Gastroesophageal sphincter (tissue), 4 donors: Measurements from ENCODE around the gene SYTL2. TPM values are rescaled to one million over a fixed set of nuclear protein-coding genes. Genes with fewer than 3 reads are reported as not detected.
"Not testable (repeated sequence)": the region's sequence is repeated elsewhere in the genome, so short reads cannot be mapped to it uniquely, and the experiment has no call there.

ENCODE experiments used
- ATAC-seq: fragments of 150-250 bp; one replicate; pipeline ENCODE4 v1.9.1; 2016; ENCODE audit warnings: mild to moderate bottlenecking, moderate library complexity
- H3K27ac ChIP-seq, 4 donors: fragments of 200-600 bp; sonication (generic) in 3 of 4; 1 replicate in 3 of 4; 2 replicates in 1 of 4; pipeline ENCODE4 v1.5.1; 2016 to 2019
- H3K27me3 ChIP-seq: fragments of 200-600 bp; sonication (generic); one replicate; pipeline ENCODE4 v1.5.1; 2019
- H3K36me3 ChIP-seq, 2 donors: fragments of 200-600 bp; sonication (generic); one replicate each; pipeline ENCODE4 v1.5.1; 2019; ENCODE audit warnings: control low read depth in 1 of 2
- H3K4me1 ChIP-seq, 3 donors: fragments of 200-600 bp; sonication (generic); 1 replicate in 2 of 3; 2 replicates in 1 of 3; pipeline ENCODE4 v1.5.1; 2016 to 2019; ENCODE audit warnings: control low read depth in 2 of 3
- H3K4me3 ChIP-seq, 2 donors: fragments of 200-600 bp; sonication (generic); one replicate each; pipeline ENCODE4 v1.5.1; 2019; ENCODE audit warnings: mild to moderate bottlenecking in 1 of 2, moderate library complexity in 1 of 2
- H3K9me3 ChIP-seq, 3 donors: fragments of 200-600 bp; sonication (generic); one replicate each; pipeline ENCODE4 v1.5.1; 2017 to 2019; ENCODE audit warnings: control low read depth in 2 of 3
- EP300 ChIP-seq: sonication (generic); formaldehyde crosslinking; IDR thresholded peaks from one replicate; pipeline ENCODE4 v1.6.1; 2017; ENCODE audit warnings: antibody characterized with exemption, mild to moderate bottlenecking
- POLR2A ChIP-seq, 2 donors: fragments of 450-650 bp; IDR thresholded peaks; one replicate each; pipeline ENCODE4 v1.6.1; 2017; ENCODE audit warnings: antibody characterized with exemption in 2 of 2, mild to moderate bottlenecking in 2 of 2, moderate library complexity in 1 of 2
- POLR2AphosphoS5 ChIP-seq: sonication (generic); formaldehyde crosslinking; IDR thresholded peaks from one replicate; pipeline ENCODE4 v1.6.1; 2017; ENCODE audit warnings: antibody characterized with exemption
- WGBS, 2 donors: methylation state at CpG; one replicate each; pipeline ENCODE4 v1.1.5; 2018; ENCODE audit warnings: low coverage in 1 of 2; 5-methylcytosine and 5-hydroxymethylcytosine counted together
- total RNA-seq, 4 donors: library from RNA; depleted of rRNA; stranded (reverse); fragments of >200 nt; gene quantifications; one replicate each; pipeline ENCODE4 v1.1.0, GENCODE V29; 2016
- TF ChIP-seq, protein P1 (sequence below), 4 experiments: fragments of 200-600 bp in 2 of 4; fragments of 450-650 bp in 2 of 4; sonication (generic) in 1 of 4; IDR thresholded peaks; one replicate each; pipeline ENCODE4 v1.5.1; 2017 to 2019; ENCODE audit warnings: antibody characterized with exemption in 4 of 4, mild to moderate bottlenecking in 2 of 4, moderate library complexity in 2 of 4

The SYTL2 gene
- total RNA-seq, 4 donors from 2014 or later = 4.7 to 23.6 (median 8.4) TPM

GRCh38 chr11:85663753-85664614 is 147.0 kb downstream of the SYTL2 start:
- Histone ChIP-seq H3K27ac (peak overlapping the region; percentile 91 to 99 (median 95)), H3K36me3 (peaks cover 0 to 14% of the 10 kb centered on the region in 2 donors), H3K9me3 (no peaks in the 10 kb centered on the region), H3K4me1 (peaks cover 0 to 53% (median 20%) of the 10 kb centered on the region in 3 donors), H3K27me3 (no peaks in the 10 kb centered on the region), H3K4me3 (peak overlapping the region; percentile 71 to 82)
- 0 to 1% methylated on average over 16 to 22 of the region's 73 CpGs for WGBS, 2 donors
- TF ChIP-seq EP300 = no peak
- TF ChIP-seq, protein P1, sequence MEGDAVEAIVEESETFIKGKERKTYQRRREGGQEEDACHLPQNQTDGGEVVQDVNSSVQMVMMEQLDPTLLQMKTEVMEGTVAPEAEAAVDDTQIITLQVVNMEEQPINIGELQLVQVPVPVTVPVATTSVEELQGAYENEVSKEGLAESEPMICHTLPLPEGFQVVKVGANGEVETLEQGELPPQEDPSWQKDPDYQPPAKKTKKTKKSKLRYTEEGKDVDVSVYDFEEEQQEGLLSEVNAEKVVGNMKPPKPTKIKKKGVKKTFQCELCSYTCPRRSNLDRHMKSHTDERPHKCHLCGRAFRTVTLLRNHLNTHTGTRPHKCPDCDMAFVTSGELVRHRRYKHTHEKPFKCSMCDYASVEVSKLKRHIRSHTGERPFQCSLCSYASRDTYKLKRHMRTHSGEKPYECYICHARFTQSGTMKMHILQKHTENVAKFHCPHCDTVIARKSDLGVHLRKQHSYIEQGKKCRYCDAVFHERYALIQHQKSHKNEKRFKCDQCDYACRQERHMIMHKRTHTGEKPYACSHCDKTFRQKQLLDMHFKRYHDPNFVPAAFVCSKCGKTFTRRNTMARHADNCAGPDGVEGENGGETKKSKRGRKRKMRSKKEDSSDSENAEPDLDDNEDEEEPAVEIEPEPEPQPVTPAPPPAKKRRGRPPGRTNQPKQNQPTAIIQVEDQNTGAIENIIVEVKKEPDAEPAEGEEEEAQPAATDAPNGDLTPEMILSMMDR (IDR thresholded peaks at IDR 0.05) = peak; percentile 36 to 79 (median 55)
- TF ChIP-seq POLR2AphosphoS5 = peak; percentile 7
- ATAC-seq = peak; percentile 54

DNA sequence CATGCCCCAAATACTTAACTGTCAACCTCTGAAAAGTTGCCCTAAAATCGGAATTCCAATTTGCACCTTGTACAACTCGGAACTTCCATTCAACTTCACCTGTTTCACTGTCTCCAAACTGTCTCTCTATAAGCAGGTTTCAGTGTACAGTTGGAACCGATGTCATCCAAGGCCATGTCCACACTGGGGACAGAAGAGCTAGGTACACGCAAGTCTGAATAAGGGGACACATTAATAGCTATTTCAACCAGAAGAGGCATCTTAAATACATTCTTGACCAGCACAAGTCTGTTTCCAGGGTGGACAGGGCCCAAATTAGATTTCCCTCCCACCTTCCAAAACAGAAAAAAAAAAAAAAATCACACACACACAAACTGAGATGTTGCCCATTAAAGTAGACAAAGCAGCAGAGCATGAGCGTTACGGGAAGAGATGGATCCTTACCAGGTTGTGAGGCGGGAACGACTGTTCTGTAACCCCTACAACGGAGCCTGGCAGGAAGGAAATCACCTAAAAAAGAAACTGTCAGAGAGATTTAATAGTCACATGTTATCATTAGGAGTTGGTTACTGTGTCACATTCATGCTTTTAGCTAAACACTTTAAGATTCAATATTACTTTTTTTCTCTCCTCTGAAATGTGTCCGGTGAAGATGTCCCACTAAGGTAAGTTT is 147.7 kb downstream of the SYTL2 start:
- Histone ChIP-seq H3K27me3 (no peaks in the 10 kb centered on the region), H3K4me1 (peaks cover 0 to 61% (median 20%) of the 10 kb centered on the region in 3 donors), H3K9me3 (no peaks in the 10 kb centered on the region), H3K36me3 (peaks cover 0 to 21% of the 10 kb centered on the region in 2 donors), H3K27ac (peak overlapping the region; percentile 91 to 99 (median 95)), H3K4me3 (peak overlapping the region; percentile 71 to 82)
- TF ChIP-seq POLR2AphosphoS5 (no peak), EP300 (no peak), POLR2A (IDR thresholded peaks at IDR 0.05) (no peak)
- TF ChIP-seq, protein P1 (IDR thresholded peaks at IDR 0.05) = no peak
- 1 to 2% methylated on average over 10 of the region's 10 CpGs for WGBS, 2 donors
- ATAC-seq = no peak

DNA sequence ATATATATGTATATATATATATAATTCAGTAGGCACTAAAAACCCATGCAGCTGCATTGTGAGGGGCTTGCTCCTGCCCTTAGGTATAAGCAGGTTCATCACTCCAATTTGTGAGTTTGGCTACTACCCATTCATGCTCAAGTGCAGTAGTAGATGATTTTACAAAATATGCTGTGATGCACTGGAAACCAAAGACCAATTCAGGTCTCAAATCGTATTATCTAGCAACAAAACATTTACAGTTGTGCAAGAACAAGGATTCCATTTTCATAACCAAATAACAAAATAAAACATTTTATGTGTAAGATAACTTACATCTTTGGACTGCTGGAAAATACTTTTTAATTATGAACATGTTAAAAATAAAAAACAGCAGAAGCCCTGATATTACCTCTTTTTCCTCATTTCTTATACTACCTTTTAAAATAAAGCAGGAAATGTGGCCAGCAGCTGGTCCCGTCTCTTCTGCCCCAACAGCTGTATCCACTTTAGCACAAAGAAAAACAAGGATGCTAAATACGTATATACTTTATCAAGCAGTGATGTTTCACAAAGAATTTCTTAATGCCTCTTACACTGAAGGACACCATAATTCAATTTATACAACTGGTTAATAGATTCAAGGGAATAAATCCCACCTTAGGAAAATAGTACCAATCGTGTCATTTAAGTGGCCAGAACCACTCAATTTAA is 148.8 kb downstream of the SYTL2 start:
- Histone ChIP-seq H3K27ac (no peak overlapping the region), H3K9me3 (no peaks in the 10 kb centered on the region), H3K4me1 (peaks cover 2 to 72% (median 24%) of the 10 kb centered on the region in 3 donors), H3K4me3 (peak overlapping the region; percentile 71 to 82), H3K36me3 (peaks cover 0 to 30% of the 10 kb centered on the region in 2 donors), H3K27me3 (no peaks in the 10 kb centered on the region)
- TF ChIP-seq POLR2AphosphoS5 = no peak
- ATAC-seq = no peak
- 1 to 9% methylated on average over 4 of the region's 4 CpGs for WGBS, 2 donors

- 11 to 33% methylated on average over 1 of the region's 1 CpG for WGBS, 2 donors
- peaks cover 0 to 70% of the 10 kb centered on the region in 2 donors for H3K36me3 ChIP-seq
- no peak overlapping the region for H3K4me3 ChIP-seq
- no peaks in the 10 kb centered on the region for H3K27me3 ChIP-seq
- H3K9me3 ChIP-seq = no peaks in the 10 kb centered on the region
- peaks cover 2 to 69% (median 24%) of the 10 kb centered on the region in 3 donors for H3K4me1 ChIP-seq
- H3K27ac ChIP-seq = no peak overlapping the region
- ATAC-seq = no peak
- TF ChIP-seq POLR2AphosphoS5 (no peak), POLR2A (IDR thresholded peaks at IDR 0.05) (no peak), EP300 (no peak)
- TF ChIP-seq, protein P1 (IDR thresholded peaks at IDR 0.05) = no peak
Measured at GRCh38 chr11:85658180-85658579, 152.8 kb downstream of the SYTL2 start.

DNA sequence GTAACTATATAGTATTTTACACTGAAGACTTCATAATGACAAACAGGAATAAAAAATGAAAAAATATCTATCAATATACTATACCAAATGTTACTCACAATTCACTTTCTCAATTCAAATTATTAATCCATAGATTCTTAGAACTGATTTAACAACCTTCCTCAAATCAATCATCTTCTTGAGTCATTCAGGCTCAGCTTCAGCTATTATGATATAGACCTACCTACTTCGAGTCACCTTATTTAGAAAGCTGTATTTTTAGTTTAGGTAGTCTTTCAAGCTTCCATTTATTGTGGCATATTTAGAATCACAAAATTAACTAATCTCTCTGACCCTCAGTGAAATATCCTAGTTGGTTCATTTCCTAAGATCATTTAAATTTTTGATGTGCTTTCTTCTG is 154.2 kb downstream of the SYTL2 start:
- TF ChIP-seq, protein P1 (IDR thresholded peaks at IDR 0.05) = no peak
- TF ChIP-seq POLR2A (IDR thresholded peaks at IDR 0.05) (no peak), POLR2AphosphoS5 (no peak), EP300 (no peak)
- Histone ChIP-seq H3K4me1 (peaks cover 2 to 55% (median 15%) of the 10 kb centered on the region in 3 donors), H3K27me3 (no peaks in the 10 kb centered on the region), H3K27ac (no peak overlapping the region), H3K4me3 (no peak overlapping the region), H3K36me3 (peaks cover 0 to 78% of the 10 kb centered on the region in 2 donors), H3K9me3 (no peaks in the 10 kb centered on the region)
- 86 to 89% methylated on average over 1 of the region's 1 CpG for WGBS, 2 donors
- no peak for ATAC-seq

DNA sequence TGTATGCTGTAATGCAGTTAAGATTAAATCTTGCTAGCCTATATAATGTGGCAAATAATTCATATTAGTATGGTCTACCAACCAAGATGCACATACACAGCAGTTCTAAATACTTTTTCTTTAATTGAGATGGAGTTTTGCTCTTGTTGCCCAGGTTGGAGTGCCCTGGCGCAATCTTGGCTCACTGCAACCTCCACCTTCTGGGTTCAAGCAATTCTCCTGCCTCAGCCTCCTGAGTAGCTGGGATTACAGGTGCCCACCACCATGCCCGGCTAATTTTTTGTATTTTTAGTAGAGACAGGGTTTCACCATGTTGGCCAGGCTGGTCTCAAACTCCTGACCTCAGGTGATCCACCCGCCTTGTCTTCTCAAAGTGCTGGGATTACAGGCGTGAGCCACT is 156.6 kb downstream of the SYTL2 start:
- H3K36me3 ChIP-seq = peaks cover 0 to 76% of the 10 kb centered on the region in 2 donors
- not testable (repeated sequence) for H3K4me3 ChIP-seq, H3K9me3 ChIP-seq, H3K27ac ChIP-seq, H3K27me3 ChIP-seq, ATAC-seq
- 92% methylated on average over 4 of the region's 4 CpGs for WGBS, 2 donors
- peaks cover 2 to 34% (median 3%) of the 10 kb centered on the region in 3 donors for H3K4me1 ChIP-seq
